NCI-H2227 treated with DMSO at 0.1 percent for 48 hours (cell line): ENCODE data around the gene GJC2.
"Not testable (repeated sequence)": the region's sequence is repeated elsewhere in the genome, so short reads cannot be mapped to it uniquely, and the experiment has no call there.

ENCODE experiments used
- DNase-seq: peaks from one replicate; lab custom pipeline; 2025; lab: John Stamatoyannopoulos, UW

Gene GJC2

GRCh38 chr1:228149406-228150119 is at the start of gene GJC2:
Gene GJC2, plus strand, starts transcription at chr1:228149930. Its CDS starts 7,829 bp downstream, at chr1:228157759.
- no peak for DNase-seq

- no peak for DNase-seq
These were observed 48.7 kb upstream of the GJC2 start for GRCh38 chr1:228100822-228101613.

DNA sequence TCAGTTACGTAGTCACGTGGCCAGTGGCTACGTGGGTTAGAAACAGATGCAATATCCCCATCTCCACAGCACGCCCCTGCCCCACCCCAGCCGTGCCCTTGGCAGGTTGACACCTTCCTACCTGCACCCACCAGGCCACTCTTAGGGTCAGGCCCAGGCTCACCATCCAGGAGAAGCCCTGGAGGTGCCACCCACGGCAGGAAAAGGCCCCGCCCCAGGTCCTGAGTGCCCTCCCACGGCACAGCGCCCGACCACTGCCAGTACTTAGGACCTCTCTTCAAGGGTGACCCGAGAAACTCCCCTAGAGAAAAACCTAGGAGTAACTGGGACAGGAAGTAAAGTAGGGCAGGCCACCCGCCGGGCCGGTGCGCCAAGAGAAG is 48.1 kb upstream of the GJC2 start:
- no peak for DNase-seq

GRCh38 chr1:228101994-228102790 is 47.5 kb upstream of the GJC2 start:
- DNase-seq: peak; percentile 13

GRCh38 chr1:228102791-228103620 is 46.7 kb upstream of the GJC2 start, which contains the start of gene C1orf35:
Gene C1orf35, minus strand, starts transcription at chr1:228103325. Its CDS starts 98 bp downstream, at chr1:228103227.
- peak; percentile 91 for DNase-seq

- no peak for DNase-seq
These were observed 45.0 kb upstream of the GJC2 start for GRCh38 chr1:228104526-228105269.

- no peak for DNase-seq
These were observed 44.3 kb upstream of the GJC2 start for GRCh38 chr1:228105270-228105995.

DNA sequence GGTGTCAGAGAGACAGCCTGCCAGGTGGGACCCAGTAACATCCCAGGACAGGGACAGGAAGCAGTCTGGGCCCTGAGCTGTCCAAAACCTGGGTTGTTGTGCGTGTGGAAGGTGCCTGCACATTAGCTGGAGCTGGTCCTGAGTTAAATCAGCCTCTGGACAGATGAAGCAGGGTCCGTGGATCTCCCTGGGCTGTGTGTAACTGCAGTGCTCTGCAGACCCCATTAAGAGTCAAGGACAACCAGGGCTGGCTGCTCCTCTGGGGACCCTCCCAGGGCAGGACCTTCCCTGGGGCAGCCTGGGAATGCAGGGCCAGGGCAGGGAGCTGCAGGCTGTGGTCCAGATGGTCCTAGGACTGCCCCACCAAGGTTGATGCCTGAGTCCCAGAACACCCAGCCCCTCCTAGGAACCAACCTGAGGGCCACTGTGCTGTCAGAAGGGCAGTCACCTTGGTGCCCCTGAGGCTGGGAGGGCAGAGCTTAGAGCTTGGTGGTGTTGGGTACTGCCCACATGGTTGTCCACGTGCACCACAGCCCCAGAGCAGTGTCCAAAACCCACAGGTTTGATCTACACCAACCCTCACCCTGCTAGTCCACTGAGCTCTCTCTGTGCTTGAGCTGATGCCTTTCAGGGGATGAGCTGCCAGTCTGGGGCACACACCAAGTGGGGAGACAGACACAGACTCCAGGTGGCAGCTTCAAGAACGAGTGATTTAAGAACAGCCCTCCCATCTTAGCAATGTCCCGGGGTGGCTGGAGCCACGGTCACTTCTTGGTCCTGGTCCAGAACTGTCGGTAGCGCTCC is 43.5 kb upstream of the GJC2 start:
- DNase-seq: no peak

DNA sequence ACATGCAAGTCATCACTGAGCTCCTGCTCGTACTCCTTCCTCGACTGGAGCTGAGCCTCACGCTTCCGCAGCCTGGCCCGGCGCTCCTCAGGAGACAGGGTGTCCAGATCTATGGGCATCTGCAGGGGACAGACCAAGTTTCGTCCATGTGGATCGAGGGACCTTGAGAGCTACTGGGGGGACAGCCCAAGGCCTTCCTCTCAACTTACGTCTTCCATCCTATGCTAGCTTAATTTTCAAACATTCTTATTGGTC is 43.0 kb upstream of the GJC2 start:
- DNase-seq: no peak

DNA sequence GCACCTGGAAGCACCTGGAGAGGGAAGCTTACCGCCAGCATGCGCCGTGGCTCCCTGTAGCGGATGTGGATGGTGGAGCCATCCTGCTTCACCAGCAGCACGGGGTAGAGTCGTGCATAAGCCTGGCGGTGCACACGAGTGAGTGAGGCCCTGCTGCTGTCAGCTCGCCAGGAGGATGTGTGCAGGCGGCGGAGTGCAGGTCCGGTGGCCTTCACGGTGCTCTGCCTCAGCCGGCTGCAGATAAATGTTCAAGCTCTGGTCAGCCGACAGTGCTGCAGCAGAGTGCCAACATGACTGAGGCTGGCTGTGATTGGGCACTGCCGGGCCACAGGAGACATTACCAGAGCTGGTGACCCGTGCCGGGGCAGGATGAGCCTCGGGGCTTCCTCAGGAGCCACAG is 42.1 kb upstream of the GJC2 start:
- DNase-seq: no peak

DNA sequence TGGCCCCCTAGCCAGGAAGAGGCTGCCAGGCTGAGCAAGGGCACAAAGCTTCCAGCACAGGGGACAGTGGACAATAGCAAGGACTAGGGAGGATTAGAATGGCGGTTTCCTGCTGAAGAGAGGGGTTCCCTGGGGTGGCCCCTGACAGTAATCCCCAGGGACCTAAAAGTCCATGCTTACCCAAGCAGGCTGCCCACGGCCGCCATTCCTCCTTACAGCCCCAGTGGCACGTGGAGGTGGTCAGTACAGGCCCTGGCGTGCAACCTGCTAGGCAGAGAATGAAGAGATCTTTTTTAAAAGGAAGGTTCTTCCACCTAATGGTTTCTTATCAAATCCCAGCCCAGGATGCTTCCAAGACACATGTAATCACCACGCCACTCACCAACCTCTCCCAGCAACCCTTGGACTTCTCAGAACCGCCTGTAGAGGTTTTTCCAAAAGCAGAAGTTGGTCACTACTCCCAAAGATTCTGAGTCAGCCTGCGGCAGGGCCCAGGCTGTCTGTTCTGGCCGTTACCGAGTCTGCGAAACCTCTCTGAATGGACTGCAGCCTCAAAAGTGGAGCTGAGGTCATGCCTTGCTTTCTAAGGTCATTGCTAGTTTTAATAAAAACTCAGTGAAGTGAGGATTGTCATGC is 41.6 kb upstream of the GJC2 start:
- DNase-seq: no peak

DNA sequence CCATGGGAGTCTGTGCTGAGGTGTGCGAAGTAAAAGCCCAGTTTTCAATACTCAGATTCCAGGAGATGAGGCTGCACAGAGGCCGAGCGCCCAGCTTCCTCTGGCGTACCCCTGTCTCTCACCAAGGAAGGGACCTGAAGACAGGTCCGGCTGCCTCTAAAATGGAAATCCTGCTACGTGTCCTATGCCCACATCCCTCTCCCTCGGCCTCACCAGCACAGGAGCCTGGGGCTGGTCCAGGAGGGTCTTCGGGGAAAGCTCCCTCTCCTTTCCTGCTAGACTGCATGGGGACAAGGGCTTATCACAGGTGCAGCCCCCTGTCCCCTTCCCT is 41.0 kb upstream of the GJC2 start:
- DNase-seq: no peak

DNA sequence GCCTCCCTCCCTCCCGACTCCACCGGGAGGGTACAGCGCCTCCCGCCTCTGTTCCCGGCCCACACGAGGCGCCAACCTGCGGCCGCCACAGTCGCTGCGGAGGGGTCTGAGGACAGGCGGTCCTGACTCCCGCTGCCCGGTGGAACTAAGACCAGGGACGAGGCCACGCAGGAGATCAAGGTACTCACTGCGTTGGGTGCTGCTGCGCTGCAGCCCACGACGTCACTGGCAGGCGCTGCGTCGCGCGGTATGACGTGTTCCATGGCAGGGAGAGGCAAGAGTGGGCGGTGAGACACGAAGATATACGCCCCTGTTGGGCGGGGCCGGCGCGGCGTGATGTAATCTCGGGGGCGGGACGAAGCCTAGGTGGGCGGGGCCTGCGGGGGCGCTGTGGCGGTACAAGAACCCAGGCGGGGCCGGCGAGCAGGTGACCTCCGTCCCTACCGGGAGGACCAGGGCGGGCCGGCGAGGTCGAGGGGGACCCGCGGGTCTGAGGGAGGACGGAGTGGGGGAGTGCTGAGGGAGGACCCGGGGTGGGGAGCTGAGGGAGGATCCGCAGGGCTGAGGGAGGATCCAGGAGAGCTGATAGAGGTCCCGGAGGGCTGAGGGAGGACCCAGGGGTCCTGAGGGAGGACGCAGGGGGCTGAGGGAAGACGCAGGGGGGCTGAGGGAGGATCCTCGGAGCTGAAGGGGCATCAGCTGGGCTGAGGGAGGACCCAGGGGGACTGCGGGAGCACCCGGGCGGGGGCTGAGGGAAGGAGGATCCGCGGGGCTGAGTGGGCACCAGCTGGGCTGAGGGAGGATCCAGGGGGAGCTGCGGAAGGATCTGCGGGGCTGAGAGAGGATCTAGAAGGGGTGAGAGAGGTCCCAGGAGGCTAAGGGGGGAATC is 40.4 kb upstream of the GJC2 start, which contains the start of gene MRPL55:
Gene MRPL55, minus strand, starts transcription at position 227 of the 889 bp plus-strand sequence. CDS start 1,039 bp downstream, outside the sequence.
- peak; percentile 93 for DNase-seq

DNA sequence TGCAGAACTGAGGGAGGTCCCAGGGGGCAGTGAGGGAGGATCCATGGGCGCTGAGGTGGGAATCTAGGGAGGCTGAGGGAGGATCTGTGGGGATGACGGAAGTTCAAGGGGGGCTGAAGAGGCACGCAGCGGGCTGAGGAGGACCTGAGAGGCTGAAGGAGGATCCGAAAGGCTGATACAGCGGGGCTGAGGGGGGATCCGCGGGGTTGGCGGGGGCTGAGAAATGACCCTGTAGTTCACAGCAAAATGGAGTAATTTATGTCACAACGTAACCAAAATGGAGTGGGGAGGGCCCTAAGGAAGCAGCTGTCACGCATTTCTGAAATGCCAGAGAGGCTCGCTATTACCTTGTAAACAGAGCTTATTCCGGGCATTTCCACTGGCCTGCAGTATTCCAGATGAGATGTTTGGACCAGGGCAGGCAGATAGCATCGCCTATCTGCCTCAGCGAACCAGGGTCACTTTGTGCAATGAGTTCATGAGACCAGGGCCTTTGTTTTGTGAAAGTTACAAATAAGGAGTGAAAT is 39.7 kb upstream of the GJC2 start:
- peak; percentile 8 for DNase-seq

DNA sequence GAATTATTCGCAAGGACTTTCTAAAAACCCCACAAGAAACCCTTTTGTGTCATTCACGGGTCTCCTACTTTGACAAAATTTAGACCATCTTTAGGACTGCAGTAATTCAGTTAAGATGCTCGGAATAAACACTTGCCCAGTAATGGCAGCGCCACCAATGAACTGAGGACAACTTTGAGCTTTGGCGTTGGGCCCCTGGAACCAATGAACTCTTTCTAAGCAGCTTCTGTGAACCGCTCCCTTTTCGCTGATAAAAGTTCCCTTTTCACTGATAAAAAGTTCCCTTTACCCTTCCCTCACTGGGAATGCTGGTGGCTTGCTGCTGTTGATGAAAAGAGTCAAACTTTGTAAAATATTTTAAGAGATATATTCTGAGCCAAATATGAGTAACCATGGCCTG is 39.2 kb upstream of the GJC2 start:
- no peak for DNase-seq

DNA sequence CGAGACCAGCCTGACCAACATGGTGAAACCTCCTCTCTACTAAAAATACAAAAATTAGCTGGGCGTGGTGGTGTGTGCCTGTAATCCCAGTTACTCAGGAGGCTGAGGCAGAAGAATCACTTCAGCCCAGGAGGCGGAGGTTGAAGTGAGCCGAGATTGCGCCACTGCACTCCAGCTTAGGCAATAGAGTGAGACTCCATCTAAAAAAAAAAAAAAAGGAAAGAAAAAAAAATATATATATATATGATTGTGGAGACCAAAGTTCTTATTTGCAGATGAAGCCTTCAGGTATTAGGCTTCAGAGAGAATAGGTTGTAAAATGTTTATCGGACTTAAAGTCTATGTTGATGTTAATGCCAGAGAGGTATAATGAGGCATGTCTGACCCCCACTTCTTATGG is 38.4 kb upstream of the GJC2 start:
- DNase-seq: not testable (repeated sequence)

- DNase-seq: no peak
These were observed 37.6 kb upstream of the GJC2 start for GRCh38 chr1:228112167-228112566.

DNA sequence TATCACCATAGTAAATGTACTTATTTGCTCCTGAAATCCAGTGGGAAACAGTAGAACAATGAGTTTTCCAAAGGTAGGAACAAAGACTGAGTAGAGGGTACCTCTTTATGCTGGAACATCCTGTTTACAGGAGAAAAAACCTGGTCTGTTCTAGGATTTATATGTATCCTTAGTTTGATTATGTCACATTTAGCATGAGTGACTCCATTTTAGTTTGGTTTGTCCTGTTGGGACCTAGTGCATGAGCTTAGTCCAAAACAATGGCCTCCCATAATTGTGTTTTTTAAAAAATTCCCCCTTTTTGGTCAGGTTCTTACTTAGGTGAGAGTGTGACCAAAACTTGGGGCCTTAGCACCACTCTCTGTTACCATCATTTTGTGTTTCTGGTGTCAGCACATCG is 37.1 kb upstream of the GJC2 start:
- DNase-seq: no peak
